HG03103 (cell line): Measurements from ENCODE around the gene PPIF.

ENCODE experiments used
- ATAC-seq: cut with Tn5 transposase; IDR thresholded peaks from one replicate; pipeline ENCODE4 v1.9.1; 2021; ENCODE audit warnings: low read depth; ENCODE audit not compliant: unreplicated experiment

PPIF gene

DNA sequence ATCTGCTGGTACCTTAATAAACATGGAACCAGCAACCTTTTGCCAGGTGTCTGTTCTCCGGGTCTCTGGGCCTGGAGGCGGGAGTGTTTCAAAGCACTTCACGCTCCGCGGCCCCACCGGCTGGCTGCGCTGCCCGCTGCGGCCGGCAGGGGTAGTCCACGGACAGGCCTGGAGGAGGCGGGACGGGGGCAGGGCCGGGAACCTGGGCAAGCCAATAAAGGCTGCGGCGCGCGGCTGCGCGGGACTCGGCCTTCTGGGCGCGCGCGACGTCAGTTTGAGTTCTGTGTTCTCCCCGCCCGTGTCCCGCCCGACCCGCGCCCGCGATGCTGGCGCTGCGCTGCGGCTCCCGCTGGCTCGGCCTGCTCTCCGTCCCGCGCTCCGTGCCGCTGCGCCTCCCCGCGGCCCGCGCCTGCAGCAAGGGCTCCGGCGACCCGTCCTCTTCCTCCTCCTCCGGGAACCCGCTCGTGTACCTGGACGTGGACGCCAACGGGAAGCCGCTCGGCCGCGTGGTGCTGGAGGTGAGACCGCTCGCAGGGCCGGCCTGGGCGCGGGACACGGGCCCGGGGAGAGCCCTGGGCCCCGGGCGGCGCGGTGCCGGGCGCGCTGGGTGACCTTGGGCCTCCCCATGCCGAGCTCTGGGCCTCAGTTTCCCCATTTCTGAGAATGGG is at the start of gene PPIF:
Gene PPIF, plus strand, starts transcription at position 244 of the 668 bp plus-strand sequence. Its CDS starts 80 bp downstream, at position 324.
- ATAC-seq: peak; percentile 80

- ATAC-seq: no peak
Measured at GRCh38 chr10:79298403-79299244, 48.6 kb upstream of the PPIF start.

GRCh38 chr10:79299397-79300241 is 47.6 kb upstream of the PPIF start:
- ATAC-seq: no peak

GRCh38 chr10:79300711-79301110 is 46.6 kb upstream of the PPIF start:
- ATAC-seq: no peak

DNA sequence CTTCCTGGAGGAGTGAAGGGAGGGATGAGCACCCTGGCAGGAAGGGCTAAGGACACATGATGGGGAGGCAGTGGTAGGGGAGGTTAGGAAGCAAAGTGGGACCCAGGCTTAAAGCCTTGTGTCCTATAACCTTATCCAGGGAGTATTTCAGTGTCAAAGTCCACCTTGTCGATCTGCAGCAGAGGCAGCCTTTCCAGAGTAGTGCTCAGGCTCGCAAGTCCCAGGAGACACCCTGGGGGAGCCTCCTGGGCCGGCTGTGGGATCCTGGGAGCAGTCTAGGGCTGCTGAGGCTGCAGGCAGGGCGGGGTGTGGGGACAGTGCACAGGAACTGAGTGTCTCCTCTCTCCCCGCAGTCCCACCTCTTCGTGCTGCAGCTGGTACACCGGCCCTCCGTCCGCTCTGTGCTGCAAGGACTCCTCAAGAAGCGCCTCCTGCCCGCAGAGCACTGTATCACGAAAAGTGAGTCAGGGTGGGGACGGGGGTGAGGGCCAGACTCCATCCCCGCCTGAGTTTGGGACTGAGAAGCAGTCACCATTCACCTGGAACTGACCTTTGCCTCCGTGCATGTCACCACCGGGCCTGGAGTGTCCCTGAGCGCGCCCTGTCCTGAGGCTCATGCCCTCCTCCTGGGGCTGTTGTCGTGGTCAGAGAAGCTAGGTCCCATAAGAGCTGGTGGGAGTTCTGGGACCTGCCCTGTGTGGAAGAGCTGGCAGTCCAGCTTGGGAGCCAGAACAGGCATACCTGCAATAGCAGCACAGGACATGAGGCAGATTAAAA is 45.3 kb upstream of the PPIF start:
- no peak for ATAC-seq

- no peak for ATAC-seq
Measured at GRCh38 chr10:79303631-79304478, 43.4 kb upstream of the PPIF start.

GRCh38 chr10:79304479-79305087 is 42.7 kb upstream of the PPIF start:
- ATAC-seq: no peak

DNA sequence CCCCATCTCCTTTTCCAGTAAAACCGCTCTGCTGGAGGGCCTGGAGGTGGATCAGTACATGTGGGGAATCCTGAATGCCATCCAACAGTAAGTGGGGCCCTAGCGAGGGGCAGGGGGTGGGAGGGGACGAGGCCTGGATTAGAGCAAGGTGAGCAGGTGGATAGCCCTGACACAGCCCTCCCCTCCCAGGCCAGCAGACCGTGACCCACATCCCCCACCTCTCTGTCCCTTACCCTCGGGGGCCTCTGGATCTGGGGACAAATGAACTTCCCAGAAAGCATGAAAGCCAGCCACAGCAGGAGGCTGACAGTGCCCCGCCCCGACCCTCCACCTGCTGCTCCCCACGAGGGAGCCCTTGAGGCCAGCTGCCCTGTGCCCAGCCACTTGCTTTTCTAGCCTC is 41.8 kb upstream of the PPIF start:
- no peak for ATAC-seq

DNA sequence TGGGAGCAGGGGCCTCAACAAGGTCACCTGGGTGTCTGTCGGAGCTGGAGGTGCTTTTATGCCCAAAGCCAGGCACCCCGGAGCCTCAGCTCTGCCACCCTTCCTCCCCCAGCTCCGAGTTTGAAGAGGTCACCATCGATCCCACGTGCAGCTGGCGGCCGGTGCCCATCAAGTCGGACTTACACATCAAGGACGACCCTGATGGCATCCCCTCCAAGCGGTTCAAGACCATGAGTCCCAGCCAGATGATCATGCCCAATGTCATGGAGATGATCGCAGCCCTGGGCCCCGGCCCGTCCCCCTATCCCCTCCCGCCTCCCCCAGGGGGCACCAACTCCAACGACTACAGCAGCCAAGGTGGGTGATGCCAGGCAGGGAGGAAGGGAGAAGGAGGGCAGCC is 41.3 kb upstream of the PPIF start:
- no peak for ATAC-seq

DNA sequence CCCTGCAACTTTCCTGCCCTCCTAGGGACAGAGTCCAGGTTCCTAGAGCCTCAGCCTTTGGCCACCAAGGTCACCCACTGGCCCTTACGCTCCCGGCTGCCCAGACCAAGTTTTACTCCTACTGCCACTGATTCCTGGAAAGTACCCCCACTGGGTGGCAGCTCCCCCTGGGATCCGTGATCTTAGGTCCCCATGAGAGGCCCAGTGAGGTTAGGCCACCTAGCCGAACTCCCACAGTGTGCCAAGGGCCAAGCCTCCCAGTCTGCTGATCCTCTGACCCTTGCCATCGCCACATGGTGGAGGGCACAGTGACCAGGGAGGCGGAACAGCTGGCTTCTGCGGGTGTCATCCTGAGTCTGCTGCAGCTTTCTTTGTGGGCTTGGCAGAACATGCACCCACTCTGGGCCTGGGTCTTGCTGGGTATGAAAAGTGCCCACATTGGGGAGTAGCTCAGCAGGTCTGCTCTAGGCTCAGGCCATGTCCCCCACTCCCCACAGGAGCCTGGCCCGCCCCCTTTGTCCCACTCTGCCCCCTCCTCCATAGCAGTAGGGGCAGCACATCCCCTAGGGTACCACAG is 40.5 kb upstream of the PPIF start:
- no peak for ATAC-seq

GRCh38 chr10:79308016-79308415 is 39.3 kb upstream of the PPIF start:
- ATAC-seq: no peak

- no peak for ATAC-seq
Measured at GRCh38 chr10:79308969-79309665, 38.2 kb upstream of the PPIF start.

DNA sequence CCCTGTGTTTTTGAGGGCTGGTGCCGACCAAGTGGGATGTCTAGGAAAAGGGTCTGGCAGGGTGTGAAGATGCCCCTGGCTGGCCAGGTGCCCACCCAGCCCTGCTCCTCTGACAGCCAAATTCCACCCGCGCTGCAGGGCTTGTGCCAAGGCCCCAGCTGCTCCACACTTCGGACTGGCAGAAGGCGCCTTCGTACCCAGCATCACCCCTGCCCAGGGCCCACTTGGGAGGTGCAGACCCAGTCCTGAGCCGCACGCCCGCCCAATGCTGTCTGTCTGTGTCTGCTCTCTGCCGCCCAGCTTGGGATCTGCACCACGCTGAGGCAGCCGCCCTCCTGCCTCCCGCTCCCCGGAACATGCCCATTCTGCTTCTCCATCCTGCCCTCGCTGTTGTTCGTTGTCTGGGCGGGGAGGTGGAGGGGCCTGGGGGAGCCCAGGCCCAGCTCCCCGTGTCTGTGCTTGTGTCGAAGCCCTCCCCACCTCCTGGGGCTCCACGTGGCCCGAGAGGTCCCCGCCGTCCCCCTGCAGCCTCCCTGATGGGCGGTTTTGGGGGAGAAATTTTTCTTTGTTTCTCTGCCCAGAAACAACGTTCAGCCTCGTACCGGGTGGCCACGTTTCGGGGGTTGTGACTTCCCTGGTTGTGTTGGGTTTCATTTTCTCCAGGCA is 36.9 kb upstream of the PPIF start:
- no peak for ATAC-seq

DNA sequence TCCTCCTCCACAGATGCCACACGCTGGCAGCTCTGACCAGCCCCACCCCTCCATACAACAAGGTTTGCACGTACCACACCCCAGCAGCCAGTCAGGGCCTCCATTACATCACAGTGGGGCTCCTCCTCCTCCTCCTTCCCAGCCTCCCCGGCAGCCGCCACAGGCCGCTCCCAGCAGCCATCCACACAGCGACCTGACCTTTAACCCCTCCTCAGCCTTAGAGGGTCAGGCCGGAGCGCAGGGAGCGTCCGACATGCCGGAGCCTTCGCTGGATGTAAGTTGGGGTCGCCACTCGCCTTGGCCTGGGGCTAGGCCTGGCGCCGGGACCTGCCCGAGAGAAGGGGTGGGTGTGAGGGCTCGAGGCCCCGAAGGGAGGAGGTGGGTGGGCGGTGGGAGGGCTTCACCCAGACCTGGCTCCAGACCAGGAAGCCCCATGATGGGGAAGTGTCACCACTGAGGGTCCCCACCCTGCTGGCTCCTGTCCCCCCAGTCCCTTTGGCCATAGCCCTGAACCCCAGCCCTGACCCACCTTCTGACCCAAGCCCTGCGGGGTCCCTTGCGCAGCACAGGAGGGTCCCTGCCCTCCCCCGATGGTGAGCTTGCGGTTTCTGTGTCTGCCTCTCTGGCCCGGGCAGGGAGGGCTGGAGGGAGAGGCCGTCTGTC is 36.2 kb upstream of the PPIF start:
- no peak for ATAC-seq

- ATAC-seq: no peak
Measured at GRCh38 chr10:79311581-79312407, 35.5 kb upstream of the PPIF start.

- ATAC-seq: no peak
Measured at GRCh38 chr10:79312601-79313187, 34.6 kb upstream of the PPIF start.
